NCI-H1417 treated with DMSO at 0.1 percent for 48 hours (cell line): ENCODE results near the gene IGSF21.

Experiments
- DNase-seq: peaks from one replicate; lab custom pipeline; 2025; lab: John Stamatoyannopoulos, UW

The IGSF21 gene

GRCh38 chr1:18119289-18119688, 11.7 kb downstream of the IGSF21 start:
- no peak for DNase-seq

GRCh38 chr1:18119771-18120377, 12.3 kb downstream of the IGSF21 start:
- no peak for DNase-seq

- DNase-seq, result no peak
Observed at GRCh38 chr1:18120638-18121037, 13.0 kb downstream of the IGSF21 start.

- DNase-seq, result no peak
Observed at GRCh38 chr1:18121072-18121820, 13.6 kb downstream of the IGSF21 start.

GRCh38 chr1:18123467-18123992, 15.9 kb downstream of the IGSF21 start:
- DNase-seq, result no peak

GRCh38 chr1:18124977-18125376, 17.4 kb downstream of the IGSF21 start:
- no peak for DNase-seq

- DNase-seq, result no peak
Observed at GRCh38 chr1:18126616-18127015, 19.0 kb downstream of the IGSF21 start.

- no peak for DNase-seq
Observed at GRCh38 chr1:18128298-18128697, 20.7 kb downstream of the IGSF21 start.

- DNase-seq, result no peak
Observed at GRCh38 chr1:18130356-18130755, 22.8 kb downstream of the IGSF21 start.

GRCh38 chr1:18132022-18132710, 24.6 kb downstream of the IGSF21 start:
- no peak for DNase-seq

- DNase-seq, result no peak
Observed at GRCh38 chr1:18132711-18133541, 25.3 kb downstream of the IGSF21 start.

GRCh38 chr1:18134324-18135046, 26.9 kb downstream of the IGSF21 start:
- DNase-seq, result no peak

- DNase-seq, result no peak
Observed at GRCh38 chr1:18137759-18138345, 30.3 kb downstream of the IGSF21 start.

GRCh38 chr1:18139198-18139981, 31.8 kb downstream of the IGSF21 start:
- DNase-seq, result no peak

- no peak for DNase-seq
Observed at GRCh38 chr1:18140411-18140810, 32.8 kb downstream of the IGSF21 start.

- DNase-seq, result no peak
Observed at GRCh38 chr1:18141661-18142060, 34.1 kb downstream of the IGSF21 start.

- DNase-seq, result no peak
Observed at GRCh38 chr1:18142471-18142870, 34.9 kb downstream of the IGSF21 start.

GRCh38 chr1:18142969-18143368, 35.4 kb downstream of the IGSF21 start:
- DNase-seq, result no peak

- DNase-seq, result no peak
Observed at GRCh38 chr1:18144062-18144461, 36.5 kb downstream of the IGSF21 start.
